ENCODE measurements around the gene ATL2.

GRCh38 chr2:38262069-38262871 is 114.8 kb downstream of the ATL2 start:
- TF ChIP-seq CTCF (IDR thresholded peaks at IDR 0.05) (no peak), EP300 (IDR thresholded peaks at IDR 0.05) (no peak), POLR2A (IDR thresholded peaks at IDR 0.05) (no peak)

Data from tibial nerve (tissue), 4 donors.